GM18498 (cell line): ENCODE results near the gene CCT6A.
"Not testable (repeated sequence)": the region's sequence is repeated elsewhere in the genome, so short reads cannot be mapped to it uniquely, and the experiment has no call there.

Source experiments
- ATAC-seq: cut with Tn5 transposase; IDR thresholded peaks from one replicate; pipeline ENCODE4 v1.9.1; 2021; ENCODE audit warnings: mild to moderate bottlenecking, moderate library complexity; ENCODE audit not compliant: unreplicated experiment

The CCT6A gene

GRCh38 chr7:56098187-56099008 is 46.8 kb downstream of the CCT6A start:
- not testable (repeated sequence) for ATAC-seq

GRCh38 chr7:56099653-56100052 is 48.1 kb downstream of the CCT6A start:
- no peak for ATAC-seq

DNA sequence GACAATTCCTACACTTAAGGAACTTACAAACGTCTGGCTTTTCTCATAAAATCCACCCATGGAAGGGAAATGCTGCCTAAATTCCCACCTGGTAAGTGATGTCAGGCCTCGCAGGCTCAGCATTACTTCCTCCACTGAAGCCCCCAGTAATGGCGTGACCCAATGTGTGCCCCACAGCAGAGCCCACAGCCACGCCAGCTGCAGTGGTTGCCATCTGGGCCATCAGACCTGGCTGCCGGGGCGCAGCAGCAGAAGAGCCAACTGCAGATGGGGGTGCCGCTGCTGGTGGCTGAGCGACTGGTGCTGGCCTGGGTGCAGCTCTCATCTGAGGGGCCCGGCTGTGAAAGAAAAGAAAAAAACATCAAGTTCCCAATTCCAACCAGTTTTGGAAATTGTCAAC is 52.6 kb downstream of the CCT6A start:
- not testable (repeated sequence) for ATAC-seq

DNA sequence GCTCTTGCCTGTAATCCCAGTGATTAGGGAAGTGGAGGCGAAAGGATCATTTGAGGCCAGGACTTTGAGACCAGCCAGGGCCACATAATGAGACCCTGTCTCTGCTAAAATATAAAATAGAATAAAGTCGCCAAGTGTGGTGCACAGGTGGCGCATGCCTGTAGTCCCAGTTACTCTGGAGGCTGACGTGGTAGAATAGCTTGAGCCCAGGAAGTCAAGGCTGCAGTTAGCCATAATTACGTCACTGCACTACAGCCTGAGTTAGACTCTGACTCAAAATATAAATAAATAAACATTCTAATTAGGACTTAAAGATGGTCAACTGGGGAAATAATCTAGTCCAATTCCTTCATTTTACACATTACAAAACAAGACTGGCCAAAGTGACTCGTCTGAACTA is 53.9 kb downstream of the CCT6A start:
- ATAC-seq = peak; percentile 29

DNA sequence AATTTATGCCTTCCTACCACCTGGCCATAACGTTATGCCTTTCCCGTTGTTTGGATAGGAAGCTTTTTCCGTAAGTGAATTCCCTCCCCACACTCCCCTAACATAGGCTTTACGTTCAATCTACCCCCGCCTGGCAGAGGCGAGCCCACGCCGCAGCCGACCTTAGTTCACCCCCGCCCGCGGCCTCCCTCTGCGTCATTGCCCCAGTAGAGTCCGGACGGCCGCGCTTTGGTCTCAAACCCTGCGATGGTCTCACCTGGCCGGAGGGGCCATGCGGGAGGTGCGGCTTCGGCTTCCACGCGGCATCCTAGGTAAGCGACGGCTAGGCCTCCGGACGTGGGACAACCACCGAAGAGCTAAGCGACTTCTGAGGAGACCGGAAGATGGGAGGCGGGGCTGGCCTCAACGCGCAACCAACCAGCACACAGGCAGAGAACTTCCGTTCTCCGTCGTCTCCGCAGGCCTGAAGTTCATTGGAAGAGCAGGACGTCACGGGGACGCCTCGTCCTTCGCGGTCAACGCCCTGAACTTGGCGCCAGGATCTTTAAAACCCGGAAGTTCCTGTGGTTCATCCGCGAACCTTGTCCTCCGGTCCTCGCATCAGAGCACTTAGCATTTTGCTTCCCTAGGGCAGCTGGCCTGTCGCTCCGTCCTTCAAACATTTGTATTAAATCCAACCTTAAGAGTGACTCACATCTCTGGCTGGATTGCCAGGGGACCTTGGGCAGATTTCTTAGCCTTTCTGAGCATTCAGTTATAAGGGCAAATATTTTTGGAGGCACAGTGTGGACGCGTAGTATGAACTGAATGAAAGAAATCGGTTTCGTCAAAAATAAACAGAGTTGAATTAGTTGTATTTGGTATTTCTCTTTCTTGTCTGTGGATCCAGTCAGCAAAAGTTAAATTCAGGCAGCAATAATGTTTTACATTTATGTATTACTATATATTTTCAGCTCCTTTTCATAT is 54.8 kb downstream of the CCT6A start, which contains the start of gene CHCHD2:
Gene CHCHD2, minus strand, starts transcription at position 369 of the 966 bp plus-strand sequence. Its CDS starts 63 bp downstream, at position 306.
- peak; percentile 100 for ATAC-seq

DNA sequence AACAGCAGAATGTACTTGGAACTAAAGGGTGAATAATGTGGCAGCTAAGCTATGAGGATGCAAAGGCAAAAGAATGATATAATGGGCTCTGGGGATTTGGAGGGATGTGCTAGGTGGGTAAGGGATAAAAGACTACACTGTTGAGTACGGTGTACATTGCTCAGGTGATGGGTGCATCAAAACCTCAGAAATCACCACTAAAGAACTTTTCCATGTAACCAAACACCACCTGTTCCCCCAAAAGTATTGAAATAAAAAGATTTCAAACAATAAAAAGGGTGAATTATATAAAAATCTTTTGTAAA is 56.3 kb downstream of the CCT6A start:
- no peak for ATAC-seq

DNA sequence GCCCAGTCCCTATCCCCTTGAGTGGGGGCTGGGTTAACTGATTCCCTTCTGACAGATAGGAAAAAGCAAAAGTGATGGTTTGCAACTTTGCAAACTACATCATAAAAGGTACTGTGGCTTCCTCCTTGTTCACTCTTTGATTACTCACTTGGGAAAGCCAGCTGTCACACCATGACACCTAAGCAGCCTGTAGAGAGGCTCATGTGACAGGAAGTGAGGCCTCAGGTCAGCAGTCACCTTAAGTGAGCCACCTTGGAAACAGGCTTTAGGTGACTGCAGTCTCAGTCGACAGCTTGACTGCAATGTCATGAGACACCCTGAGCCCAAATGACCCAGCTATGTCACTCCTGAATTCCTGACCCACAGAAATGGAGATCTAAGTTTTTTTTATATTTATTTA is 59.0 kb downstream of the CCT6A start:
- no peak for ATAC-seq

DNA sequence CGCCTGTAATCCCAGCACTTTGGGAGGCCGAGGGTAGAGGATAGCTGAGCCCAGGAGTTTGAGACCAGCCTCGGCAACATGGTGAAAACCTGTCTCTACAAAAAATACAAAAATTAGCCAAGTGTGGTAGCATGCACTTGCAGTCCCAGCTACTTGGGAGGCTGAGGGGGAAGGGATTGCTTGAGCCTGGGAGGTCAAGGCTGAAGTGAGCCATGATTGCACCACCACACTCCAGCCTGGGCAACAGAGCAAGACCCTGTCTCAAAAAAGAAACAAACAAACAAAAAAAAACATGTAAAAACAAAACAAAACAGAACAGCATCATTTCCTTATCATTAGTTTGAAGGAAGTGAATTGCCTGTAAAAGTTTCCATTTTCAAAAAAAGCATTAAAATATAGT is 60.7 kb downstream of the CCT6A start:
- not testable (repeated sequence) for ATAC-seq
